GM10248 (cell line): ENCODE data around the gene TBC1D25.
A peak's percentile ranks its signal among the peaks of the same experiment; 100 is the strongest.

ENCODE experiments used
- CTCF ChIA-PET: fragments of 300-600 bp; sonication (Branson Sonifier 250); formaldehyde crosslinking; extraction: SDS; loops from one replicate; lab custom pipeline; 2021; ENCODE audit warnings: antibody characterized with exemption; lab: Yijun Ruan, JAX
- POLR2A ChIA-PET: fragments of 350-650 bp; sonication (Branson Sonifier 250); formaldehyde crosslinking; extraction: SDS; loops from one replicate; lab custom pipeline; 2020; ENCODE audit warnings: antibody characterized with exemption; lab: Yijun Ruan, JAX
- DNase-seq: peaks from one replicate; pipeline ENCODE4 v3.0.0; 2012; ENCODE audit errors: extremely low spot score
- CTCF ChIP-seq: IDR thresholded peaks from 2 replicates; pipeline ENCODE4 v1.5.1; 2012; ENCODE audit warnings: mild to moderate bottlenecking, low read depth; ENCODE audit errors: extremely low read depth, missing control alignments, control extremely low read depth

Gene TBC1D25

DNA sequence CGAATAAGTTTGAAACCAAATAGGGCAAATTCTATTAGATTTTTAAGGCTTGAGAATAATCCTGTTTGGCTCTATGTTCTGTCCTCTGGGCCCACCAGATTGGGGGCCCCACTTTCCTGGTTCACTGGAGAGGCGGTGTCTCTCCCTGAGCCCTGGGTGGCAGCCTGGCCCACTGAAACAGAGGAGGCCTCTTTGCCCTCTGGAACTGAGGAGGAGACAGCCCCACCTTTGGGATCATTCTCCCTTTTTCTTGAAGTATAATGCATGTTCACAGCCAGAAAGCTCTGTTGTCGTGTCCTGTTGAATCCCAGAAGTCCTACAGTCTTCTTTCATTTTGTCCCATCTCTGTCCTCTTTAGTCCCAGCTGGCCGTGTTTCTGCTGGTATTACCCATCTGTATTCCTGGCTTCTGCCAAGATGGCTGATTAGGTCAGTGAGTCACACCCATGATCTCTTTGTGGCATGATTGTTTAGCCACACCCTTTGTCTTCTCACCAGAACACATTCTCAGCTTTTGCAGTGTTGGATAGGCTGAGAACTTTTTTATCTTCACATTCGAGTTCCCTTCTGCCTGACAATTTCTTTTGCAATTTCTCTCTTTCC is 8.1 kb upstream of the TBC1D25 start:
- CTCF ChIA-PET, result interaction anchor here (1.3 kb wide), 1 partner anchor 9 kb away, joined by 3 read pairs; the partner anchor contains the start of gene TBC1D25
- POLR2A ChIA-PET, result no interaction called here
- no peak for DNase-seq
- no peak for TF ChIP-seq CTCF

DNA sequence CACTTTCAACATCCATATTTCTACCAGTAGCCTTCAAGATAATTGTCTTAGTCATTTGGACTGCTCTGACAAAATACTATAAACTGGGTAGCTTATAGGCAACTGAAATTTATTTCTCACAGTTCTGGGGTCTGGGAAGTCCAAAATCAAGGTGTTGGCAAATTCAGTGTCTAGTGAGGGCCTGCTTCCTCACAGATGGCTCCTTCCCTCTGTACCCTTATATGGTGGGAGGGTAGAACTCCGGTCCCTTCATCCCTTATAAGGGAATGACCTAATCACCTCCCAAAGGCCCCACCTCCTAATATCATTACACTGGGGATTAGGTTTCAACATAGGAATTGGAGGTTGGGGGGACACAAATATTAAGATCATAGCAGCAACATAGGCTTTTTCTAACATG is 7.4 kb upstream of the TBC1D25 start:
- ChIA-PET CTCF (no interaction called here), POLR2A (interaction anchor here (0.5 kb wide), 1 partner anchor 575 kb away, joined by 5 read pairs; no protein-coding TSS in a partner anchor)
- no peak for TF ChIP-seq CTCF
- DNase-seq, result no peak

- ChIA-PET POLR2A (no interaction called here), CTCF (no interaction called here)
- DNase-seq, result no peak
- TF ChIP-seq CTCF, result no peak
Observed at GRCh38 chrX:48533165-48533564, 6.3 kb upstream of the TBC1D25 start.

GRCh38 chrX:48538641-48539344 is 721 bp upstream of the TBC1D25 start:
- no peak for DNase-seq
- ChIA-PET CTCF (interaction anchor here (1.0 to 2.6 kb wide), 5 partner anchors 10 to 109 kb away, joined by 3 to 16 read pairs (median 4); no protein-coding TSS in a partner anchor), POLR2A (interaction anchor here (0.9 to 1.0 kb wide), 2 partner anchors 11 to 17 kb away, joined by 4 read pairs; partner anchors contain the start of gene EBP)
- TF ChIP-seq CTCF, result no peak

DNA sequence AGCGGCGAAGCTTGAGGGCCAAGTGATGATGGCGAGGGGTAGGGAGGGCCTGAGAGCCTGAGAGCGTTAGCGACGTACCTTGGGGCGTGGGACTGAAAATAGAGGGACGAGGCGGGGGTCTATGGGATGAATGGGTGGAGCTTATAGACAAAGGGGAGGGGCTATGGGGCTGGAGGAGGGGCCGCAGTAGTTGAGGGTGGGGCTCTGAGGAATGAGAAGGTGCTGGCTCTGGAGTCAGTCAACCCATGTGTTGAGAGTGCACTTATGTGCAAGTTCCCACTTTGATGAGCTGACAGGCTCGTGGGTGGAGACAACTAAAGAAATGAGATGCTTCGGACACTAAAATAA is 488 bp downstream of the TBC1D25 start:
- CTCF ChIA-PET, result interaction anchor here (0.9 to 2.6 kb wide), 8 partner anchors 9 to 458 kb away, joined by 3 to 16 read pairs (median 4); partner anchors contain the start of gene RBM3
- peak; percentile 46 for DNase-seq
- no peak for TF ChIP-seq CTCF
- POLR2A ChIA-PET, result interaction anchor here (0.5 to 1.2 kb wide), 6 partner anchors 12 to 1239 kb away, joined by 3 to 7 read pairs (median 4); no protein-coding TSS in a partner anchor

GRCh38 chrX:48540480-48540879 is 966 bp downstream of the TBC1D25 start:
- POLR2A ChIA-PET, result interaction anchor here (0.5 to 1.2 kb wide), 2 partner anchors 34 to 289 kb away, joined by 3 to 6 read pairs; no protein-coding TSS in a partner anchor
- no peak for TF ChIP-seq CTCF
- no peak for DNase-seq
- CTCF ChIA-PET, result interaction anchor here (0.9 to 2.6 kb wide), 6 partner anchors 9 to 458 kb away, joined by 3 to 16 read pairs (median 4); partner anchors contain the start of gene RBM3
